HG03108 (cell line): Measurements from ENCODE around the gene MIA.
"Not testable (repeated sequence)": the region's sequence is repeated elsewhere in the genome, so short reads cannot be mapped to it uniquely, and the experiment has no call there.

ENCODE experiments used
- ATAC-seq: cut with Tn5 transposase; IDR thresholded peaks from one replicate; pipeline ENCODE4 v1.9.1; 2021; ENCODE audit warnings: moderate library complexity; ENCODE audit not compliant: unreplicated experiment

Gene MIA

DNA sequence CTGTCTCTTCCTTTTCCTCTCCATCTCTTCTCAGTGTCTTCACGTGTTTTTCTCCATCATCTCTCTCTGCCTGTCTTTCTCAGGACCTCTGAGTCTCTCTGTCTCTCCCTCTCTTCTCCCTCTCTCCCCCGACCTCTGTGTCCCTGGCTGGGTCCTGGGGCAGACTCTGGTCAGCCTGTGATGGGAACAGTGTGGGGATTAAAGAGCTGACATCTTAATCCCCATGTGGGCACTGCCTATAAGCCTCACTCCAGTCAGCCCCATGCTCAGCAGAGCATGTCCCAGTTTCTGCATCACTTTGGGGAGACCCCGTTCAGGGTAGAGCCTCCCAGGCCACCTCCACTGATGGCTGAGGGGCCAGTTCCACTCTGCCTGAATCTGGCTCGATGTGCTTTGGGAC, 39.9 kb downstream of the MIA start:
- ATAC-seq, result no peak

DNA sequence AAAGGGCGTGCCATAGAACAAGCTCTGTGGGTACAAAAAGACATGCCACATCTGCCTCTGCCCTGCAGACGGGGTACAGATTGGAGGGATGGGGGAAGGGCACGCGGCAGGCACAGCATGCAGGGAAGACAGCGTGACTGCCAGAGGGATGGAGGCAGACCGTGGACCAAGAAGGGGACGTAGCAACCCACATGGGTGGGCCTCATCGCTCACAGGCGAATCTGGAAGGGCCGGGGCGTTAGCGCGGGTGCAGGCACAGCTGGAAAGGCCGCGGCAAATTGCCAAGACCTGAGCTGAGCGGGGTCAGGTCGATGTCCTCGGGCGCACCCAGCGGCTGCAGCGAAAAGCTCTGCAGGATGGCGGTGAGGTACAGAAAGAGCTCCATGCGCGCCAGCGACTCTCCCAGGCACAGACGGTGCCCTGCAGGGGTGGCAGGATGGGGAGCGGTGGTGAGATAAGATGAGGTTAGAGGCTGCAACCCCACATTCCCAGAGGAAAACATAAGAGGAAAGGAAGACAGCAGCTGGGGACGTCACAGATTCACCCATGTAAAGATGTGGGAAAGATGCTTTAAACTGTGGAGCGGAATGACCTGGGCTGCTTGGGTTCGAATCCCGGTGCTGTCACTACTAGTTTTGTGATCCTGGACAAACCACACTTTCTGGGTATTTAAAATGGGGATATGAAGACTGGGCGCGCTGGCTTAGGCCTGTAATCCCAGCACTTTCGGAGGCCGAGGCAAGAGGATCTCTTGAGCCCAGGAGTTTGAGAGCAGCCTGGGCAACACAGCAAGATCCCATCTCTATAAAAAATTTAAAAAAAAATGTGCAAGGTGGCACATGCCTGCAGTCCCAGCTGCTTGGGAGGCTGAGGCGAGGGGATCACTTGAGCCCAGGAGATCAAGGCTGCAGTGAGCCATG, 43.4 kb downstream of the MIA start:
- peak; percentile 82 for ATAC-seq

DNA sequence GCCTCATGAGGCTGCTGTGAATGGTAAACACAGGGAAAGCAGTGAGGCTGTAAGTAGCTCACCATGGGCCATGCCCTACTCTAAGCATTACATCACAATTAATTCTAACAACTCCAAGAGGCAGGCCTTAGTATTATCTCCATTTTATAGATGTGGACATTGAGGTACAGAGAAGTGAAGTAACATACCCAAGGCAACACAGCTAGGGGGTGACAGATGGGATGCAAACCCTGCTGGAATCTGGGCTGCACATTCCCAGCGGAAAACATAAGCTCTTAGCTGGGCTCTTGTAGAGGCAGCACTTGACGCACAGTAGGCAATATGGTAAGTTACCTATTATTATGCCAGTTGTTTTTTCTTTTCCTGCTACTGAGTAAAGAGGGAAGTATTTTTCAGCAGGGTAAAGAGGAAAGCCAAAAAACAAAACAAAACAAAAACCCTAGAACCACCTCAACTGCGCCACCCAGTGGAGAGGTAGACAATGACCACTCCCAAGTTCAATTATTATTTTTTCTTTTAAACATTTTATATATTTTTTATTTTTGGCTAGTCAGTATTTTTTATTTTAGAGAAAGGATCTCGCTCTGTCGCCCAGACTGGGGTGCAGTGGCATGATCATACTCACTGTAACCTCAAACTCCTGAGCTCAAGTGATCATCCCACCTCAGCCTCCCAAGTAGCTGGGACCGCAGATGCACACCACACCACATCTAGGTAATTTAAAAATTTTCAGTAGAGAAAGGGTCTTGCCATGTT, 44.3 kb downstream of the MIA start:
- ATAC-seq, result not testable (repeated sequence)

DNA sequence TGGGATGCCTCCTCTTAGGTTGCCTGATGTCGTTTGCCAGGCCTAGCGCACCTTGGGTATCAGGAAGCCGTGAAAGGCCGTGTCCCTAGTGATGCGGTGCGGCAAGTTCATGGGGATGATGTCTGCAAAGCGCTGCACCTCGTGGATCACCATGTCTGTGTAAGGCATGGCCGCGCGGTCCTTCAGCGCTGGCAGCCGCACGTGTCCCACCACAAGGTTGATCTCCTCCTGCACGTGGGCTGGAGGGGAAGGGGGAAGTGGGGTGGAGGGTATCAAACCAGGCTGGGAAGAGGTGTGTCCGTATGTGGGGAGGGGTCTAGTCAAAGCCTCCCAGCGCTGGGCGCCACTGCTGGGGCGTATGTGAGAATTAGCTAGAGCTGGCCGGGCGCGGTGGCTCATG, 46.8 kb downstream of the MIA start:
- ATAC-seq, result no peak

DNA sequence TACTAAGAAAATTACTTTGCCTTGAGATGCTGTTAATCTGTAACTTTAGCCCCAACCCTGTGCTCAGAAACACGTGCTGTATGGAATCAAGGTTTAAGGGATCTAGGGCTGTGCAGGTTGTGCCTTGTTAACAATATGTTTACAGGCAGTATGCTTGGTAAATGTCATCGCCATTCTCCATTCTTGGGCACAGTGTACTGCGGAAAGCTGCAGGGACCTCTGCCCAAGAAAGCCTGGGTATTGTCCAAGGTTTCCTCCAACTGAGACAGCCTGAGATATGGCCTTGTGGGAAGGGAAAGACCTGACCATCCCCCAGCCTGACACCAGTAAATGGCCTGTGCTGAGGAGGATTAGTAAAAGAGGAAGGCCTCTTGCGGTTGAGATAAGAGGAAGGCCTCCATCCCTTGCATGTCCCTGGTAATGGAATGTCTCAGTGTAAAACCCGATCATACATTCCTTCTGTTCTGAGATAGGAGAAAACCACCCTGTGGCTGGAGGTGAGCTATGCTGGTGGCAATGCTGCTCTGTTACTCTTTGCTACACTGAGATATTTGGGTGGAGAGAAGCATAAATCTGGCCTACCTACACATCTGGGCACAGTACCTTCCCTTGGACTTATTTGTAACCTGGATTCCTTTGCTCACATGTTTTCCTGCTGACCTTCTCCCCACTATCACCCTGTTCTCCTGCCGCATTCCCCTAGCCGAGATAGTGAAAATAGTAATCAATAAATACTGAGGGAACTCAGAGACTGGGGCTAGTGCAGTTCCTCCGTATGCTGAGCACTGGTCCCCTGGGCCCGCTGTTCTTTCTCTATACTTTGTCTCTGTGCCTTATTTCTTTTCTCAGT, 47.6 kb downstream of the MIA start:
- ATAC-seq, result not testable (repeated sequence)

DNA sequence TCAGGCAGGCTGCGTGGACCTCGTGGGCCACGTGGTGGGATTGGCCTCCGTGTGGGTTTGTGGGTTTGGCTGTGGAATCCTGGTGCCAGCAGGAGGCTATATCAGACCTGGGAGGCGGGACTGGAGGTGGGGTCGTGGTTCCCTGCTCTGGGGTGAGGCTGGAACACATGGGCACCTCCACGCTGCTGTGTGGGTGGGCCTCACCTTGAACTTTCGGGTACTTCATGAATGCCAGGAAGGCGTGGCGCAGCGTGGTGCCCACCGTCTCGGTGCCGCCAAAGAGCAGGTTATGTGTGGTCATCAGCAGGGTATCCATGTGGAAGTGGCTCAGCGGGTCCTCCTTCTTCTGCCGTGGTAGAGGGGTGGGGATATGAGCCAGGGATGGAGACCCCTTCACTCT, 49.6 kb downstream of the MIA start:
- ATAC-seq, result not testable (repeated sequence)

DNA sequence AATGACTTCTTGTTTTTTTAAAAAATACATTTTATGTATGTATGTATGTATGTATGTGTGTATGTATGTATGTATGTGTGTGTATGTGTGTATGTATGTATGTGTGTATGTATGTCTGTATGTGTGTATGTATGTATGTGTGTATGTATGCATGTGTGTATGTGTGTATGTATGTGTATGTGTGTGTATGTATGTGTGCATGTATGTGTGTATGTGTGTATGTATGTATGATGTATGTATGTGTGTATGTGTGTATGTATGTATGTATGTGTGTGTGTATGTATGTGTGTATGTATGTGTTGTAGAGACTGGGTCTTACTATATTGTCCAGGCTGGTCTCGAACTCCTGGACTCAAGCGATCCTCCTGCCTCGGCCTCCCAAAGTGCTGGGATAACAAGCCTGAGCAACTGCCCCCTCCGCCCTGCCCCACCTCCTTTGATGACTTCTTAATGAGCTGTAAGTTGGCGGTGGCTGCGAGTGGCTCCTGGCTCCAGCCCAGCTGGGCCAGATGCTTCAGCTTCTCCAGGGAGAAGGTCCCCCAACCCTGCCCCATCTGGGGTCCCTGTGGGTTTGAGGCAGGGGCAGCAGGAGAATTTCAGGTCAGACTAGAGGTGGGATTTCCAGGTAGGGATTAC, 50.3 kb downstream of the MIA start:
- not testable (repeated sequence) for ATAC-seq

DNA sequence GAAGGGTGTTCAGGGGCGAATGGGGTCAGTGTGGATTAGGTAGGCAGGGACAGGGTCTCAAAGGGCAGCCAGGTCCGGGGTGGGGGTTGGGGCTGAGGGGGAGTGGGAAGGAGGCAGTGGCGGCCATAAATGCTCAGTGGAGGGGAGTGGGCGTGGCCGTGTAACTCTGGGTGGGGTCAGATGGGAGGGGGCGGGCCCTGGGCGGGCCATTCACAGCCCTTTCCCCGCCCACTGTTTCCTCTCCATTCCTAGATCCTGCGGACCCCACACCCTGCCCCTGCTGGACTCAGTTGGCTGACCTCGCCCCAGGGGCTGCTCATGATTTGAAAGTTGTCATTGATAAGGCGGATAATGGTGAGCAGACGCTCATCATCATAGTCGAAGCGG, 51.0 kb downstream of the MIA start:
- ATAC-seq, result not testable (repeated sequence)

DNA sequence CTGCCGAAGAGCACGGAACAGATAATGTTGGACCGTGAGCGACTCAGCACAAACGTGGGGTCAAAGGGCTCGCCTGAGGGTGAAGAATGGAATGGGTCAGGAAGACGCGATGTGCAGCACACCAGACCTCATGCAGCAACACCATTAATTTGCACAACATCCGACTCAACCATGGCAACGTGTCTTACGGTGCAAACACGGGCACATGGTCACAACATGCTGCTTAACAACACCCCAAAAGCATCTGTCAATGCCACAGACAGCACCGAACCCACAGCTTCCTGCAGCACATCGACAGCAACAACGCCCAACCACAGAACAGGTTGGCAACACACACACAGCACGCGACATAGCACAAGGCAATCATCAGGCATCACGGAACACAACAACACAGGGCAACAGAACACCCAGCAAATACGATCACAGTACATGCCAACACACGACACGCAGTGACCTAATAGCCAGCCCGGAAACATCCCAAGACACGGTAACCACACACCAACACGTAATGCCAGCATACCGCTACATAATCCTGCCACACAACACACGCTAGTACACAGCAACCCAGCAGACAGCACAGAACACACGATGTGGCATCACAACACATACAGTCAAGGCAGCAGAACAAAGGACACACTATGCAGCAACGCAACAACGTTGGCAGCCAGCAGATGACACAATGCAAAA, 51.5 kb downstream of the MIA start:
- ATAC-seq, result not testable (repeated sequence)
